K562 (cell line): Measurements from ENCODE around the gene SLC3A2.
A peak's percentile ranks its signal among the peaks of the same experiment; 100 is the strongest.

Experiments used
- CBFB ChIP-seq: sonication (generic); formaldehyde crosslinking; IDR thresholded peaks from 2 replicates; pipeline ENCODE4 v1.4.0; 2020; ENCODE audit warnings: mild to moderate bottlenecking, missing genetic modification reagents
- NFATC3 ChIP-seq: fragments of 450-650 bp; IDR thresholded peaks from 2 replicates; pipeline ENCODE4 v1.6.1; 2017; ENCODE audit warnings: mild to moderate bottlenecking
- ZNF217 ChIP-seq: sonication (generic); formaldehyde crosslinking; IDR thresholded peaks from 2 replicates; pipeline ENCODE4 v1.8.0; 2022; ENCODE audit warnings: mild to moderate bottlenecking, missing genetic modification reagents
- TF ChIP-seq, protein P1 (sequence below): sonication (generic); formaldehyde crosslinking; IDR thresholded peaks from 2 replicates; pipeline ENCODE4 v1.8.1; 2023; ENCODE audit warnings: mild to moderate bottlenecking, missing genetic modification reagents
- TF ChIP-seq, protein P2 (sequence below), 2 experiments: IDR thresholded peaks; 2 replicates each; pipeline ENCODE4 v1.6.1; 2012; ENCODE audit warnings: improper control_type of control experiment in 2 of 2, low read depth in 2 of 2, low read length in 2 of 2, borderline replicate concordance in 1 of 2
- TF ChIP-seq, protein P3 (sequence below): fragments of 250-450 bp; sonication (Bioruptor Pico); IDR thresholded peaks from 2 replicates; pipeline ENCODE4 v1.5.0; 2020; ENCODE audit warnings: mild to moderate bottlenecking

DNA sequence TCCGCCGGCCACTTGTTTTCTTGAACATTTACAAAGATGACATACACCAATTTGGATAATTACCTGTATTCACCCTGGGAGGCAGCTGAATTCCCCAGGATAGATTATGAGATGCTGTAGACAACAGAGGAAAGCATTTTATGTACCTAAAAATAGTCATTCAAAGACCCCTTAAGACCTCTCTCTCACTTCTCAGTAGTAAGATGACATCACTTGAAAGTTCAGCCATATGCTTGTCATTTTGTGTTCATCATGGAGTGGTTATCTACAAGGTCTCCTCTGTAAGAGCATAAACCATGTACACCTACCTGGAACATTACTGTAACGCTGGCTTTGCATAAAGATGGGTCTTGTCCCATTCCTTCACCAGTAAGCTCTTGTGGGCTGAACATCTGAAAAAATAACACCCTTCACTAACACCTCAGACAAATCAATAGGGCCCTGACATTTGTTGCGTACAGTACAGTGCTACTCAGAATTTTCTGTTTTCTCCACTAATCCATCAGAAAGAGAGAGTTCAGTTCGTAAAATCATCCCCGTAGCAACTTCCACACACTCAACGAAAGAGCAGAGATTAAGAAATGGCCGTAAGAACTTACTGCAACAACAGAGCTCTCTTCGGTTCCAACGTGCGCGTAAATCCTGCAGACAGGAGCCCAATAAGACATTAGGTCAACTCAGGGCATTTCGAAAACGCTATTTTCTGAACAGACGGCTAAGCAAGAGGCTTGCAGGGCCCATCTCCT lies 25.7 kb upstream of the SLC3A2 start:
- TF ChIP-seq NFATC3 = no peak
- TF ChIP-seq, protein P1, sequence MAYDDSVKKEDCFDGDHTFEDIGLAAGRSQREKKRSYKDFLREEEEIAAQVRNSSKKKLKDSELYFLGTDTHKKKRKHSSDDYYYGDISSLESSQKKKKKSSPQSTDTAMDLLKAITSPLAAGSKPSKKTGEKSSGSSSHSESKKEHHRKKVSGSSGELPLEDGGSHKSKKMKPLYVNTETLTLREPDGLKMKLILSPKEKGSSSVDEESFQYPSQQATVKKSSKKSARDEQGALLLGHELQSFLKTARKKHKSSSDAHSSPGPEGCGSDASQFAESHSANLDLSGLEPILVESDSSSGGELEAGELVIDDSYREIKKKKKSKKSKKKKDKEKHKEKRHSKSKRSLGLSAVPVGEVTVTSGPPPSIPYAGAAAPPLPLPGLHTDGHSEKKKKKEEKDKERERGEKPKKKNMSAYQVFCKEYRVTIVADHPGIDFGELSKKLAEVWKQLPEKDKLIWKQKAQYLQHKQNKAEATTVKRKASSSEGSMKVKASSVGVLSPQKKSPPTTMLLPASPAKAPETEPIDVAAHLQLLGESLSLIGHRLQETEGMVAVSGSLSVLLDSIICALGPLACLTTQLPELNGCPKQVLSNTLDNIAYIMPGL (CRISPR knock-in tag) = no peak
- TF ChIP-seq, protein P2, sequence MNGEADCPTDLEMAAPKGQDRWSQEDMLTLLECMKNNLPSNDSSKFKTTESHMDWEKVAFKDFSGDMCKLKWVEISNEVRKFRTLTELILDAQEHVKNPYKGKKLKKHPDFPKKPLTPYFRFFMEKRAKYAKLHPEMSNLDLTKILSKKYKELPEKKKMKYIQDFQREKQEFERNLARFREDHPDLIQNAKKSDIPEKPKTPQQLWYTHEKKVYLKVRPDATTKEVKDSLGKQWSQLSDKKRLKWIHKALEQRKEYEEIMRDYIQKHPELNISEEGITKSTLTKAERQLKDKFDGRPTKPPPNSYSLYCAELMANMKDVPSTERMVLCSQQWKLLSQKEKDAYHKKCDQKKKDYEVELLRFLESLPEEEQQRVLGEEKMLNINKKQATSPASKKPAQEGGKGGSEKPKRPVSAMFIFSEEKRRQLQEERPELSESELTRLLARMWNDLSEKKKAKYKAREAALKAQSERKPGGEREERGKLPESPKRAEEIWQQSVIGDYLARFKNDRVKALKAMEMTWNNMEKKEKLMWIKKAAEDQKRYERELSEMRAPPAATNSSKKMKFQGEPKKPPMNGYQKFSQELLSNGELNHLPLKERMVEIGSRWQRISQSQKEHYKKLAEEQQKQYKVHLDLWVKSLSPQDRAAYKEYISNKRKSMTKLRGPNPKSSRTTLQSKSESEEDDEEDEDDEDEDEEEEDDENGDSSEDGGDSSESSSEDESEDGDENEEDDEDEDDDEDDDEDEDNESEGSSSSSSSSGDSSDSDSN (IDR thresholded peaks at IDR 0.05; ENCODE audit: borderline replicate concordance in 1 of 2, low read depth in 2 of 2, low read length in 2 of 2) = no peak
- TF ChIP-seq ZNF217 (CRISPR knock-in tag) = no peak
- peak; percentile 39; the same call in 1 of the 2 replicates for TF ChIP-seq CBFB (CRISPR knock-in tag)
- TF ChIP-seq, protein P3, sequence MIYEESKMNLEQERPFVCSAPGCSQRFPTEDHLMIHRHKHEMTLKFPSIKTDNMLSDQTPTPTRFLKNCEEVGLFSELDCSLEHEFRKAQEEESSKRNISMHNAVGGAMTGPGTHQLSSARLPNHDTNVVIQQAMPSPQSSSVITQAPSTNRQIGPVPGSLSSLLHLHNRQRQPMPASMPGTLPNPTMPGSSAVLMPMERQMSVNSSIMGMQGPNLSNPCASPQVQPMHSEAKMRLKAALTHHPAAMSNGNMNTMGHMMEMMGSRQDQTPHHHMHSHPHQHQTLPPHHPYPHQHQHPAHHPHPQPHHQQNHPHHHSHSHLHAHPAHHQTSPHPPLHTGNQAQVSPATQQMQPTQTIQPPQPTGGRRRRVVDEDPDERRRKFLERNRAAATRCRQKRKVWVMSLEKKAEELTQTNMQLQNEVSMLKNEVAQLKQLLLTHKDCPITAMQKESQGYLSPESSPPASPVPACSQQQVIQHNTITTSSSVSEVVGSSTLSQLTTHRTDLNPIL = 0 out of 2 replicates have a peak, but pooled peaks have one; percentile 17
